ENCODE results near the gene BLCAP.

- TF ChIP-seq POLR2A (IDR thresholded peaks at IDR 0.05): no peak
- TF ChIP-seq, protein P1, sequence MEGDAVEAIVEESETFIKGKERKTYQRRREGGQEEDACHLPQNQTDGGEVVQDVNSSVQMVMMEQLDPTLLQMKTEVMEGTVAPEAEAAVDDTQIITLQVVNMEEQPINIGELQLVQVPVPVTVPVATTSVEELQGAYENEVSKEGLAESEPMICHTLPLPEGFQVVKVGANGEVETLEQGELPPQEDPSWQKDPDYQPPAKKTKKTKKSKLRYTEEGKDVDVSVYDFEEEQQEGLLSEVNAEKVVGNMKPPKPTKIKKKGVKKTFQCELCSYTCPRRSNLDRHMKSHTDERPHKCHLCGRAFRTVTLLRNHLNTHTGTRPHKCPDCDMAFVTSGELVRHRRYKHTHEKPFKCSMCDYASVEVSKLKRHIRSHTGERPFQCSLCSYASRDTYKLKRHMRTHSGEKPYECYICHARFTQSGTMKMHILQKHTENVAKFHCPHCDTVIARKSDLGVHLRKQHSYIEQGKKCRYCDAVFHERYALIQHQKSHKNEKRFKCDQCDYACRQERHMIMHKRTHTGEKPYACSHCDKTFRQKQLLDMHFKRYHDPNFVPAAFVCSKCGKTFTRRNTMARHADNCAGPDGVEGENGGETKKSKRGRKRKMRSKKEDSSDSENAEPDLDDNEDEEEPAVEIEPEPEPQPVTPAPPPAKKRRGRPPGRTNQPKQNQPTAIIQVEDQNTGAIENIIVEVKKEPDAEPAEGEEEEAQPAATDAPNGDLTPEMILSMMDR (IDR thresholded peaks at IDR 0.05): no peak
Observed at GRCh38 chr20:37552415-37552814, 24.7 kb upstream of the BLCAP start.

Data from right lobe of liver (tissue), 4 donors.